HG02870 (cell line): ENCODE results near the gene SLC50A1.
"Not testable (repeated sequence)": the region's sequence is repeated elsewhere in the genome, so short reads cannot be mapped to it uniquely, and the experiment has no call there.

Experiments
- ATAC-seq: cut with Tn5 transposase; IDR thresholded peaks from one replicate; pipeline ENCODE4 v1.9.1; 2021; ENCODE audit warnings: mild to moderate bottlenecking, moderate library complexity; ENCODE audit not compliant: unreplicated experiment

SLC50A1 gene

GRCh38 chr1:155134322-155134721, 1.3 kb upstream of the SLC50A1 start:
- no peak for ATAC-seq

GRCh38 chr1:155134880-155135414, 705 bp upstream of the SLC50A1 start:
- ATAC-seq = no peak

GRCh38 chr1:155136748-155137147, 1.1 kb downstream of the SLC50A1 start:
- no peak for ATAC-seq

GRCh38 chr1:155137154-155137949, 1.7 kb downstream of the SLC50A1 start:
- no peak for ATAC-seq

GRCh38 chr1:155139895-155140629, 4.4 kb downstream of the SLC50A1 start, which contains the start of gene DPM3:
DPM3 (minus strand) TSS chr1:155140531; CDS start chr1:155140240, 291 bp downstream.
- peak; percentile 62 for ATAC-seq

GRCh38 chr1:155140630-155140953, 4.9 kb downstream of the SLC50A1 start:
- ATAC-seq = no peak

- ATAC-seq = no peak
Measured at GRCh38 chr1:155141749-155142148, 6.1 kb downstream of the SLC50A1 start.

DNA sequence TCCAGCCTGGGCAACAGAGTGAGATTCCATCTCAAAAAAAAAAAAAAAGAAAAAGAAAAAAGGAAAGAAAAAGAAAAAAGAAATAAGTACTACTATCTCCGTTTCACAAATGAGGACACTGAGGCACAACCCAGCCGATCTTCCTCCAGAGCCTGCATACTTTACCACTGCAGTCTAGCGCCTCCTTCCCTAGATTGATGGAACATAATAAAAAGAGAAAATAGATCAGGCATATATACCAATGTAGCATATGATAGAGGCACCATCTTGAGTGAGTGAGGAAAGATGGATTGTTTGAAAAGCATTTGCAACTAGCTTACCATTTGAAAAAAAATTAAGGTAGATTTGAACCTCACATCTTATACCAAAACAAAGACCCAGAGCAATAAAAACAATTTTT, 9.8 kb downstream of the SLC50A1 start:
- no peak for ATAC-seq

GRCh38 chr1:155155996-155156643, 20.5 kb downstream of the SLC50A1 start:
- not testable (repeated sequence) for ATAC-seq

DNA sequence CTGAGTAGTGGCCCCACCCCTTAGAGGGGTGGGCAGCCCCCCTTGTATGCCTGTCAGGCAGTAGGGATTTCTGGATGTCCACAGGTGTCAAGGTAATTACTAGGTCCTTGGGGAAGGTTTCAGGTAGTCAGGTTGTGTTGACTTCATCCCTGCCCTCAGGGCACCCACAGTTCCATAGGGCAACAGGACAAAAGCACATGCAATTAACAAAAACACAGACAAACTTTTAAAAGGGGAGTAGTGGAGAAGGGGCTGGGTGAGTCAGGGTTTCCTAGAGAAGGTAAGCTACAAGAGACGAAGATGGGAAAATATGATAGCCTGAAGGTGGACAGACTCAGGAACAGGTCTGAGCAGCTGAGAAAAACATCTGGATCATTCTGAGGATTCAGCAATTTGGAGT, 23.3 kb downstream of the SLC50A1 start:
- ATAC-seq = no peak

DNA sequence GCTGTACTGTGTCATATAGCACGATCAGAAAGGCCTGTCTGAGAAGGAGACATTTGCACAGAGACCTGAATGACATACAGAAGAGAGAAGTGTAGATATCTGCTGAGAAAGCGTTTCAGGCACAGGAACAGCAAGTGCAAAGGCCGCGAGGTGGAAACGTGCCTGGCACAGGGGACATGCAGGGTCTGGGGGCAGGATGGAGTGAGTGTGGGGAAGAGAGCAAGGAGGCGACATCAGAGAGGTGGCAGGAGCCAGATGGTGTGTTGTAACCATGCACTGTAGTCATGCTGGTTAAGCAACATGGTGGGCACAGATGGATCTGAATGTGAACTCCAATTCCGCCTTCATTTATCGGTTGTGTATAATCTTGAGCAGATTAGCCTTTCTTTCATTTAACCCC, 24.5 kb downstream of the SLC50A1 start:
- ATAC-seq = no peak

DNA sequence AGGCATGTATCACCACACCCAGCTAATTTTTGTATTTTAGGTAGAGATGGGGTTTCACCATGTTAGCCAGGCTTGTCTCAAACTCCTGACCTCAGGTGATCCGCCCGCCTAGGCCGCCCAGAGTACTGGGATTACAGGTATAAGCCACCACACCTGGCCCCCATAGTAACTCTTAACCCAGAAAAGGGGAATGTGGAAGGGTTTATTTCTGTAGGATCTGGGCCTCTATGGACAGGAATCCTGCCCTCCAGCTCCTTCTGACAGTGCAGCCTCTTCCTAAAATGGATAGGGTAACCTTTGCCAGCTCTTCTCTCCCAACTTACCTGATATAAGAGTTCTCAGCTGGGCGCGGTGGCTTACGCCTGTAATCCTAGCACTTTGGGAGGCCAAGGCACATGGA, 27.0 kb downstream of the SLC50A1 start:
- not testable (repeated sequence) for ATAC-seq

DNA sequence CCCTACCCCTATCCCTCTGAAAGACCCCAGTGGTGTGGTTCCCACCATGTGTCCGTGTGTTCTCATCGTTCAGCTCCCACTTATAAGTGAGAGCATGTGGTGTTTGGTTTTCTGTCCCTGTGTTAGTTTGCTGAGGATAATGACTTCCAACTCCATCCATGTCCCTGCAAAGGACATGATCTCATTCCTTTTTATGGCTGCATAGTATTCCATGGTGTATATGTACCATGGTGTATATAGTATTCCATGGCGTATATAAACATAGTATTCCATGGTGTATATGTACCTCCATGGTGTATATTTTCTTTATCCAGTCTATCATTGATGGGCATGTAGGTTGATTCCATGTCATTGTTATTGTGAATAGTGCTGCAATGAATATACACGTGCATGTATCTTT, 28.1 kb downstream of the SLC50A1 start:
- not testable (repeated sequence) for ATAC-seq

- ATAC-seq = not testable (repeated sequence)
Measured at GRCh38 chr1:155164625-155165024, 29.0 kb downstream of the SLC50A1 start.

GRCh38 chr1:155166051-155166470, 30.4 kb downstream of the SLC50A1 start:
- ATAC-seq = no peak

GRCh38 chr1:155166471-155167165, 31.0 kb downstream of the SLC50A1 start:
- ATAC-seq = no peak

- ATAC-seq = no peak
Measured at GRCh38 chr1:155167166-155168104, 31.8 kb downstream of the SLC50A1 start.

DNA sequence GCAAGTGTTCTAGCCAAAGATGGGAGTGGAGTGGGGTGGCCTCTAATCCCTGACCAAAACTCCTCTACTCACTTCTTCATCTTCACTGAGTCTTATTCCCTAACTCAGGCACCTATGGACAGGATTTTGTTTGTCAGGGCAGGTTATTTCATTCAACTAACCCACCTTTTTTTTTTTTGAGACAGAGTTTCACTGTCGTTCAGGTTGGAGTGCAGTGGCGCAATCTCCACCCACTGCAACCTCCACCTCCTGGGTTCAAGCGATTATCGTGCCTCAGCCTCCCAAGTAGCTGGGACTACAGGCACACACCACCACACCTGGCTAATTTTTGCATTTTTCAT, 32.4 kb downstream of the SLC50A1 start:
- not testable (repeated sequence) for ATAC-seq

GRCh38 chr1:155168456-155169210, 33.0 kb downstream of the SLC50A1 start:
- no peak for ATAC-seq
